ENCODE measurements around the gene CHDH.

GRCh38 chr3:53773611-53774368 is 72.4 kb downstream of the CHDH start:
- TF ChIP-seq CTCF (IDR thresholded peaks at IDR 0.05) = no peak
- no peak for TF ChIP-seq POLR2A (IDR thresholded peaks at IDR 0.05)

Data from body of pancreas (tissue), 4 donors.